OCI-LY3 (cell line): ENCODE measurements around the gene CPNE6.

Source experiments
- H2AFZ ChIP-seq: fragments of 200-600, 300-600 bp; shearing (Covaris generic); 2 replicates; pipeline ENCODE4 v1.6.0; 2014; ENCODE audit warnings: antibody characterized with exemption, low read depth, low read length
- H3K27ac ChIP-seq: fragments of 200-600, 300-600 bp; sonication (generic); 2 replicates; pipeline ENCODE4 v1.5.1; 2014; ENCODE audit warnings: mild to moderate bottlenecking, low read length, moderate library complexity, mixed read lengths
- H3K27me3 ChIP-seq: fragments of 200-600, 300-600 bp; sonication (generic); 2 replicates; pipeline ENCODE4 v1.6.1; 2014; ENCODE audit warnings: low read depth, low read length, mixed read lengths
- H3K36me3 ChIP-seq: fragments of 200-600, 300-600 bp; sonication (generic); replicated peaks from 2 replicates; pipeline ENCODE3; 2014; ENCODE audit warnings: low read depth, low read length, mixed read lengths
- H3K4me1 ChIP-seq: fragments of 300-600, 200-600 bp; sonication (generic); 2 replicates; pipeline ENCODE4 v1.6.1; 2014; ENCODE audit warnings: low read length, mixed read lengths
- H3K4me2 ChIP-seq: fragments of 200-600, 300-600 bp; sonication (generic); 2 replicates; pipeline ENCODE4 v1.6.1; 2014; ENCODE audit warnings: low read length, mixed read lengths
- H3K4me3 ChIP-seq: fragments of 300-600, 200-600 bp; sonication (generic); 2 replicates; pipeline ENCODE4 v1.5.1; 2014; ENCODE audit warnings: antibody characterized with exemption, mild to moderate bottlenecking, low read length, moderate library complexity
- H3K79me2 ChIP-seq: fragments of 300-600, 200-600 bp; shearing (Covaris generic); 2 replicates; pipeline ENCODE4 v1.6.1; 2014; ENCODE audit warnings: mild to moderate bottlenecking, low read length, mixed read lengths
- H3K9ac ChIP-seq: fragments of 300-600, 200-600 bp; shearing (Covaris generic); 2 replicates; pipeline ENCODE4 v1.6.0; 2014; ENCODE audit warnings: mild to moderate bottlenecking, low read length, moderate library complexity
- H3K9me3 ChIP-seq: fragments of 200-600, 300-600 bp; shearing (Covaris generic); 2 replicates; pipeline ENCODE4 v1.6.1; 2014; ENCODE audit warnings: low read length, mixed read lengths; ENCODE audit not compliant: insufficient read depth
- H4K20me1 ChIP-seq: fragments of 200-600, 300-600 bp; sonication (generic); 2 replicates; pipeline ENCODE4 v1.6.1; 2016; ENCODE audit warnings: low read length, mixed read lengths; ENCODE audit not compliant: insufficient read depth
- EZH2phosphoT487 ChIP-seq: fragments of 200-600 bp; shearing (Covaris generic); IDR thresholded peaks from 2 replicates; pipeline ENCODE4 v1.6.1; 2018; ENCODE audit warnings: antibody characterized with exemption, mixed run types, low read depth
- TF ChIP-seq, protein P1 (sequence below): fragments of 200-600, 300-600 bp; sonication (generic); IDR thresholded peaks from 2 replicates; pipeline ENCODE4 v1.5.1; 2014; ENCODE audit warnings: antibody characterized with exemption, low read length, low read depth

Gene CPNE6

DNA sequence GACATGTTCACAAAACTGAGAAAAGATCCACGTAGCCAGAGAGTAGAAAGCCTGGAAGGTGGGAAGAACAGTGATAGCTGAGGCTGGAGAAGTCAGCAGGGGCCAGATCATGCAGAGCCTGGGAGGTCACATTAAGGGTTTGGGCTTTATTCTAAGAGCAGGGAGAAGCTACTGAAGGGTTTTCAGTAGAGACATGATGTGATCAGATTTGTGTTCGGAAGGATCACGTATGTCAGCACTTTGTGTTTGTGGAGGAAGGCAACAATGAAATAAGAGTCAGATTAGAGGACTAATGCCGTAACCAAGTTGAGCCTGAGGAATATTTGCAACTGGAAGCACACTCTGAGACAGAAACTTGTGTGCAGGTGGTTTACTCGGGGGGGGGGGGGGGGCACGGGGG lies 18.5 kb downstream of the CPNE6 start:
- Histone ChIP-seq H3K27me3 (no peaks in the 10 kb centered on the region), H4K20me1 (no peaks in the 10 kb centered on the region), H3K27ac (no peak overlapping the region), H3K36me3 (no peaks in the 10 kb centered on the region), H3K4me3 (no peak overlapping the region), H3K9ac (no peak overlapping the region), H2AFZ (no peak overlapping the region), H3K79me2 (peaks cover 7% of the 10 kb centered on the region), H3K4me1 (peaks cover 14% of the 10 kb centered on the region), H3K9me3 (no peaks in the 10 kb centered on the region), H3K4me2 (no peak overlapping the region)
- TF ChIP-seq EZH2phosphoT487 = no peak

DNA sequence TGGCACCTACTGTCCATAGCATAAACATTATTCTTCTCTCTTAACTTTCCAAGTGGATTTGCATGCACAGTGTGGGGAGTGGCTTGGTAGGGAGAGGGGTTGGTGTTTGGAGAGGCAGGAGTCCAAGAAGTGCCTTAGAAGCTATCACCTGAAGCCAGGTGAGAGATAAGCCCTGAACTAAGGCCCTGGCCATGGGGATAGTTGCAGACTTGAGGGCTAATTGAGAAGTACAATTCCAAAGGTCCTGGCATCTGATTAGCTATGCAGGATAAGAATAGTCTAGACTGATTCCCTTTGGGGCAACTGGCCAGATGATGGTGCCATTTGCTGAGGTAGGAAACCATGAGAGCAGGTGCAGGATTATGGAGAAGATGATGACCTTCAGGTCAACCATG lies 20.7 kb downstream of the CPNE6 start:
- TF ChIP-seq, protein P1, sequence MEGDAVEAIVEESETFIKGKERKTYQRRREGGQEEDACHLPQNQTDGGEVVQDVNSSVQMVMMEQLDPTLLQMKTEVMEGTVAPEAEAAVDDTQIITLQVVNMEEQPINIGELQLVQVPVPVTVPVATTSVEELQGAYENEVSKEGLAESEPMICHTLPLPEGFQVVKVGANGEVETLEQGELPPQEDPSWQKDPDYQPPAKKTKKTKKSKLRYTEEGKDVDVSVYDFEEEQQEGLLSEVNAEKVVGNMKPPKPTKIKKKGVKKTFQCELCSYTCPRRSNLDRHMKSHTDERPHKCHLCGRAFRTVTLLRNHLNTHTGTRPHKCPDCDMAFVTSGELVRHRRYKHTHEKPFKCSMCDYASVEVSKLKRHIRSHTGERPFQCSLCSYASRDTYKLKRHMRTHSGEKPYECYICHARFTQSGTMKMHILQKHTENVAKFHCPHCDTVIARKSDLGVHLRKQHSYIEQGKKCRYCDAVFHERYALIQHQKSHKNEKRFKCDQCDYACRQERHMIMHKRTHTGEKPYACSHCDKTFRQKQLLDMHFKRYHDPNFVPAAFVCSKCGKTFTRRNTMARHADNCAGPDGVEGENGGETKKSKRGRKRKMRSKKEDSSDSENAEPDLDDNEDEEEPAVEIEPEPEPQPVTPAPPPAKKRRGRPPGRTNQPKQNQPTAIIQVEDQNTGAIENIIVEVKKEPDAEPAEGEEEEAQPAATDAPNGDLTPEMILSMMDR = no peak
- TF ChIP-seq EZH2phosphoT487 = no peak
- H3K4me2 ChIP-seq = no peak overlapping the region
- H3K27ac ChIP-seq = no peak overlapping the region
- H3K4me3 ChIP-seq = no peak overlapping the region
- H3K27me3 ChIP-seq = no peaks in the 10 kb centered on the region
- no peak overlapping the region for H3K9ac ChIP-seq
- no peaks in the 10 kb centered on the region for H3K9me3 ChIP-seq
- no peaks in the 10 kb centered on the region for H4K20me1 ChIP-seq
- peaks cover 17% of the 10 kb centered on the region for H3K79me2 ChIP-seq
- H2AFZ ChIP-seq = no peak overlapping the region
- peaks cover 22% of the 10 kb centered on the region for H3K4me1 ChIP-seq
- peaks cover 7% of the 10 kb centered on the region for H3K36me3 ChIP-seq

DNA sequence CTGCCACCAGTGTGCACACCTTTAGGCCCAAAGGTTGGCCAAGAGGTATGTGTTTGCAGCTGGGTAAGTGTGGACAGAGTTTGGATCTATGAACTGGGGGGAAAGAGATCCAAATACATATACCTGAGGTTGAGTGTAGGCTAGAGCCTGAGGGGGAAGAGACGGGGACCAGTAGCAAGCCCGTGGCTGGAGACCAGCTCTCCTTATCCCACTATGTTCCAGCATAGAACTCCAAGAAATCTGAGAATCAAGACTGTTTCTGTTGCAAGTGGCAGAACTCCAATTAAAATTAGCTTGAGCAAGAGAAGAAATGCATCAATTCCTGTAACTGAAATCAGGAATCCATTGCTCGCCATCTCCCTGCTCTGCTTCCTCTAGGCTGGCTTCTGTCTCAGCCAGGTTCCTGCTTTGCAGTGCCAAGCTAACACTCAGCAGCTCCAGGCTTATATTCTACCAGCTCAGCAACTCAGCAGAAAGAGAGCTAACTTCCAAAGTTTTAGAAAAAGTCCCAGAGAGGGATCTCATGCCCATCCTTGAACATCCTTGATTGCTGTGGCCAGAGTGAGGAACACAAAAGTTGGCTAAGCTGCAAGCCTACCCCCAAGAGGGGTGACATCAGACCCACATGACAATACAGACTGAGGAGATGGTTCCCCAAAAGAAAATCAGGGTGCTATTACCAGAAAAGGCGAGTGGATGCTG lies 21.3 kb downstream of the CPNE6 start:
- no peak overlapping the region for H3K27ac ChIP-seq
- H3K36me3 ChIP-seq = peaks cover 7% of the 10 kb centered on the region
- H3K4me1 ChIP-seq = peaks cover 22% of the 10 kb centered on the region

DNA sequence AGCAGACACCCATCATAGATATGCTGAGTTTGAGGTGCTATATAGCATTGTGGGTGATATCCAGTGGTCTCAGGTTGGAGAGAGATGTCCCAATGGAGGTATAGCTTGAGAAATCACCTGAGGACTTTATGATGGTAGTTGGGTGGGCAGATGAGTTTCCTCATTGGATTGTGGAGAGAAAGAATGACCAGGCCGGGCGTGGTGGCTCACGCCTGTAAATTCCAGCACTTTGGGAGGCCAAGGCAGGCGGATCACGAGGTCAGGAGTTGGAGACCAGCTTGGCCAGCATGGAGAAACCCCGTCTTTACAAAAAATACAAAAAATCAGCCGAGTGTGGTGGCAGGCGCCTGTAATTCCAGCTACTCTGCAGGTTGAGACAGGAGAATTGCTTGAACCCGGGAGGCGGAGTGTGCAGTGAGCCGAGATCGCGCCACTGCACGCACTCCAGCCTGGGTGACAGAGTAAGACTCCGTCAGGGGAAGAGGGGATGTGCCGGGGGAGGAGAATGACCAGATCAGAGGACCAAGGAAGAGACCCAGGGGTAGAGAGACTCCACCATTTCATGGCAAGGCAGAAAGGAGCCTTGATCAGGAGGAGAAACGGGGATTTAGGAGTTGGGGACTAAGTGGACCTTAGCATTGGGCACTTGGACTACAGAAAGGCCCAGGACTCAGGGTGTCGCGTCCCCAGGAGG lies 22.0 kb downstream of the CPNE6 start:
- Histone ChIP-seq H3K4me3 (peak overlapping the region; percentile 93), H3K36me3 (peaks cover 13% of the 10 kb centered on the region), H3K27me3 (no peaks in the 10 kb centered on the region), H2AFZ (no peak overlapping the region), H4K20me1 (no peaks in the 10 kb centered on the region), H3K79me2 (peaks cover 17% of the 10 kb centered on the region), H3K4me1 (peaks cover 22% of the 10 kb centered on the region), H3K9ac (peak overlapping the region; percentile 100), H3K9me3 (no peaks in the 10 kb centered on the region), H3K4me2 (peak overlapping the region; percentile 97), H3K27ac (peak overlapping the region; percentile 40)
- TF ChIP-seq EZH2phosphoT487 = no peak
- TF ChIP-seq, protein P1 = no peak

More for the DNA sequence above, 21.3 kb downstream of the CPNE6 start:
- TF ChIP-seq, protein P1 = no peak
- no peak for TF ChIP-seq EZH2phosphoT487
- no peak overlapping the region for H3K4me3 ChIP-seq
- H2AFZ ChIP-seq = no peak overlapping the region
- no peak overlapping the region for H3K4me2 ChIP-seq
- no peaks in the 10 kb centered on the region for H3K9me3 ChIP-seq
- no peaks in the 10 kb centered on the region for H4K20me1 ChIP-seq
- peaks cover 17% of the 10 kb centered on the region for H3K79me2 ChIP-seq
- no peaks in the 10 kb centered on the region for H3K27me3 ChIP-seq
- H3K9ac ChIP-seq = no peak overlapping the region
